Left renal pelvis (tissue), 4 donors: ENCODE data around the gene CCDC18. TPM values are rescaled to one million over a fixed set of nuclear protein-coding genes. Genes with fewer than 3 reads are reported as not detected.

Experiments
- DNase-seq, 4 donors: peaks; one replicate each; pipeline ENCODE4 v3.0.0-alpha.2; 2013; ENCODE audit warnings: low read depth in 4 of 4, low spot score in 3 of 4
- polyA plus RNA-seq, 4 donors: library from polyadenylated mRNA; unstranded; fragments of 120-200 nt; gene quantifications; one replicate each; pipeline ENCODE4 v1.2.1, GENCODE V29; 2013; ENCODE audit not compliant: insufficient read length in 4 of 4

CCDC18 gene
- polyA plus RNA-seq, 4 donors = 7.5 to 12.2 (median 9.7) TPM

GRCh38 chr1:93301131-93301530, 120.6 kb downstream of the CCDC18 start:
- DNase-seq = no peak

GRCh38 chr1:93302078-93302477, 121.6 kb downstream of the CCDC18 start:
- DNase-seq = no peak

GRCh38 chr1:93304716-93305138, 124.2 kb downstream of the CCDC18 start:
- DNase-seq = peak; percentile 24 to 37 (median 26)

- DNase-seq = no peak
Observed at GRCh38 chr1:93306920-93307319, 126.4 kb downstream of the CCDC18 start.

- DNase-seq = no peak
Observed at GRCh38 chr1:93313026-93313425, 132.5 kb downstream of the CCDC18 start.

GRCh38 chr1:93317207-93317606, 136.7 kb downstream of the CCDC18 start:
- DNase-seq = no peak

DNA sequence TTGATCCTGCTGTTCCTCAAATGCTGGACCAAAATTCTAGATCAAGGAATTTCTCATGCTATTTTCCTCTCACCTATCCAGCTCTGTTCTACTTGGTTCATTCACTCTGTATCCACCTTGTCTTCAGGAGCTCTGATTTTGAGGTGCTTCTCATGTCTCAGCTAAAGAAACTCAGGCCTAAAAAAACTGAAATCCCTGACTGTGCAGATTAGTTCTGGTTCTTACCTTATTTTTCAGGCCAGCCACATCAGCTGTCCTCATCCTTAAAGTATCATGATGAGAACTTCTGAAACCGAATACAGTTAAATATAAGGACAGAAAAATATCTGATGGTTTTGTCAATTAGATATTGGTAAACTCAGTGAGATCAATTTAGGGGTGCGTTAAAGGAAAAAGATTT, 137.4 kb downstream of the CCDC18 start:
- DNase-seq = no peak

GRCh38 chr1:93321720-93322119, 141.2 kb downstream of the CCDC18 start:
- no peak for DNase-seq

DNA sequence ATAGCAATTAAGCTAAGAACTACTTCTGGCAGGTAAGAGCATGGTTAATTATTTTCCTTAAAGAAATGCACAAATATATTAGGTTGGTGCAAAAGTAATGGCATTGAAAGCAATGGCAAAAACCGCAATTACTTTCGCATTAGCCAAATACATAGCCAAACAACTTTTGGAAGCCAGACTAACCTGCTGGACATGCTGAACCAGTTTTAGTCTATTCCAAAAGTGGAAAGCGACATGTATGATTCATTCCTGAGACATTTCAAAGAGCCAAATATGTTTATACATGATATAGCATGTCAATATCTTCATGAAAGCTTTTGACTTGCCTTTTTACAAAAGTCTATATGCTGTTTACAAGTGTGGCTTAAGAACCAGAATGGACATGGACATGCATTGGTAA, 141.8 kb downstream of the CCDC18 start:
- DNase-seq = no peak

DNA sequence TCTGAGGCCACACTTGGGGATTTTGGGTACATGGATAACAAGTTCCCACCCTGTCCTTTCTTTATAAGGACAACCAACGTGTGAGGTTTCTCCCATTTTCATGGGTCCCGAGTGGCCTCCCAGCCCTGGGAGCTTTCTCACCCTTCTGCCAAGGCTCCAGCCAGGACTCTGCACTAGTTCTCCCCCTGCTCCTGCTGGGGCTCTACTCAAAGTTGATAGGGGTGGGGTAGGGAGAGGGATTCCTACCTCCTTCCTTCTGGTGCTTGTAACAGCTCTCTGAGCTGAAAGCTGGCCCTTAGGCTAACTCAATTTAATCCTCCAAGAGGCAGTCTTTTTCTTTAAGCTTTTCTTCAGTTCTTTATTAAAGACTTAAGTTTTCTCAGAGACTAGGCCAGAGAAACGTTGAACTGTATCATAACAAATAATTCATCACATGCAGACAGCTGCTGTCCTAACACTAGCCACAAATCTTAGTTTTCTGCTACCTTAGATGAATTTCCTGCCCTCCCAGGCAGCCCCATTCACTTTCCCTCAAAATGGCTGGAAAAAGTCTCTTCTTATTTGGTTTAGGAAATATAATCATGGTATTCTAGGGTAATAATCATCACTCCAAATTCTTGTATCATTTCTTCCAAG, 142.8 kb downstream of the CCDC18 start:
- no peak for DNase-seq

DNA sequence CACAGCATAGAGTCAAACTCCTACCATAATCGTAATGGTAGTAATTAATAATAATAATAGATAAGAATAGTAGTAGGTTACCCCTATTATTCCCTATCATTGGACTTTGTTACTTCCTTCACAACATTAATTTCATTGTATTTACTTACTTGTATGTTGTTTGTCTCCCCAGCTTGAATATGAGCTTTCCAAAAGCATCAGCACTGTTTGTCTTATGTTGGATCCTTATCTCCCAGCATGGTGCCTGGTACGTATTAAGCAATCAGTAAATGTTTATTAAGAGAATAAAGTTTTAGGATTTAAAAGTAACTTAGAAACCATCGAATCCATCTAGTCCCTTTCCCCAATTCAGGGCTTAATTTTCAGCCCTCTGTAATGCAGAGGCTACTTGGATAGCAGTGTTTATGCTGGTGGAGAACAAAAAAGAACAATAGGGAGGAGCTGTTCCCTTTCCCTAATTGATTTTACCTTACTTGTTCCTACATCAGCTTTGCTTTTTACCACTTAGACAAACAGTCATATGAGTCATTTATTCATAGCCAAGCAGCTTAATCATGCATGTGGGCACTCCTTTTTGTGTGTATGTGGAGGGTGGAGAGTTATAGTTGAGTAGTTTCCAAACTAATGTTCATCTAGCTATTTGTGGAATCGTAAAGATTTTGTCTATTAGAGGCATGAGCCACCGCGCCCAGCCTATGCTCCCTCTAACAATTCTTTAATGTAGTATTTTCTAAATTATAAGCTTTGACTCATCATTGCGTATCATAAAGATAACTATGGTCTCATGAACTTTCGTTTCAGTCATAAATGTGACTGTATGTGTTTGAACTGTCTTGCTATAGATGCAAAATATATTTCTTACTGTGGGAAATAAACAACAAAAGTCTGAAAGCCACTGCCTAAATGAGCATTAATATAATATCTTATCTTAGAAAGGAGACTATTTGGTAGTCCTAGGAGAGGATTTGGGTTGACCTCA, 144.3 kb downstream of the CCDC18 start:
- DNase-seq = no peak

Other genes with a start within 250 kb of the CCDC18 start
- gene DIPK1A, start 219.3 kb upstream of the CCDC18 start, polyA plus RNA-seq = 10 to 100 TPM in 1 of 4 donors, 1 to 10 TPM in 3; 8.9 to 11.1 (median 9.4) TPM
- 10 to 100 TPM; 34.7 to 62.1 (median 47.7) TPM for gene MTF2, start 101.4 kb upstream of the CCDC18 start, polyA plus RNA-seq
- gene TMED5, start 311 bp upstream of the CCDC18 start, polyA plus RNA-seq = 100 to 1,000 TPM in 2 of 4 donors, 10 to 100 TPM in 2; 31.8 to 108 (median 100) TPM
- 10 to 100 TPM; 60.7 to 64.9 (median 63.9) TPM for gene DR1, start 165.2 kb downstream of the CCDC18 start, polyA plus RNA-seq